Measurements from ENCODE around the gene KIF3B. TPM values are rescaled to one million over a fixed set of nuclear protein-coding genes. Genes with fewer than 3 reads are reported as not detected.

The KIF3B gene
- total and polyA plus RNA-seq, 2 of the 13 experiments (the other 11 are each of a cell fraction or from before 2014, with no cell fraction given): 23.6 to 28.8 TPM

- TF ChIP-seq, protein P1, sequence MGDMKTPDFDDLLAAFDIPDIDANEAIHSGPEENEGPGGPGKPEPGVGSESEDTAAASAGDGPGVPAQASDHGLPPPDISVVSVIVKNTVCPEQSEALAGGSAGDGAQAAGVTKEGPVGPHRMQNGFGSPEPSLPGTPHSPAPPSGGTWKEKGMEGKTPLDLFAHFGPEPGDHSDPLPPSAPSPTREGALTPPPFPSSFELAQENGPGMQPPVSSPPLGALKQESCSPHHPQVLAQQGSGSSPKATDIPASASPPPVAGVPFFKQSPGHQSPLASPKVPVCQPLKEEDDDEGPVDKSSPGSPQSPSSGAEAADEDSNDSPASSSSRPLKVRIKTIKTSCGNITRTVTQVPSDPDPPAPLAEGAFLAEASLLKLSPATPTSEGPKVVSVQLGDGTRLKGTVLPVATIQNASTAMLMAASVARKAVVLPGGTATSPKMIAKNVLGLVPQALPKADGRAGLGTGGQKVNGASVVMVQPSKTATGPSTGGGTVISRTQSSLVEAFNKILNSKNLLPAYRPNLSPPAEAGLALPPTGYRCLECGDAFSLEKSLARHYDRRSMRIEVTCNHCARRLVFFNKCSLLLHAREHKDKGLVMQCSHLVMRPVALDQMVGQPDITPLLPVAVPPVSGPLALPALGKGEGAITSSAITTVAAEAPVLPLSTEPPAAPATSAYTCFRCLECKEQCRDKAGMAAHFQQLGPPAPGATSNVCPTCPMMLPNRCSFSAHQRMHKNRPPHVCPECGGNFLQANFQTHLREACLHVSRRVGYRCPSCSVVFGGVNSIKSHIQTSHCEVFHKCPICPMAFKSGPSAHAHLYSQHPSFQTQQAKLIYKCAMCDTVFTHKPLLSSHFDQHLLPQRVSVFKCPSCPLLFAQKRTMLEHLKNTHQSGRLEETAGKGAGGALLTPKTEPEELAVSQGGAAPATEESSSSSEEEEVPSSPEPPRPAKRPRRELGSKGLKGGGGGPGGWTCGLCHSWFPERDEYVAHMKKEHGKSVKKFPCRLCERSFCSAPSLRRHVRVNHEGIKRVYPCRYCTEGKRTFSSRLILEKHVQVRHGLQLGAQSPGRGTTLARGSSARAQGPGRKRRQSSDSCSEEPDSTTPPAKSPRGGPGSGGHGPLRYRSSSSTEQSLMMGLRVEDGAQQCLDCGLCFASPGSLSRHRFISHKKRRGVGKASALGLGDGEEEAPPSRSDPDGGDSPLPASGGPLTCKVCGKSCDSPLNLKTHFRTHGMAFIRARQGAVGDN (CRISPR knock-in tag; IDR thresholded peaks at IDR 0.05): no peak
- TF ChIP-seq ZNF460 (CRISPR knock-in tag; IDR thresholded peaks at IDR 0.05; ENCODE audit: borderline replicate concordance) (peak; percentile 89), ZNF879 (CRISPR knock-in tag; IDR thresholded peaks at IDR 0.05) (no peak), ZNF652 (CRISPR knock-in tag; IDR thresholded peaks at IDR 0.05; ENCODE audit: borderline replicate concordance, low read depth) (peak; percentile 14; the same call in 1 of the 2 replicates), ZFP62 (CRISPR knock-in tag; IDR thresholded peaks at IDR 0.05) (no peak), ZNF878 (CRISPR knock-in tag; IDR thresholded peaks at IDR 0.05) (no peak), ZBTB7B (CRISPR knock-in tag; IDR thresholded peaks at IDR 0.05) (no peak), ZFP82 (CRISPR knock-in tag; IDR thresholded peaks at IDR 0.05; ENCODE audit: borderline replicate concordance) (no peak), AHR (CRISPR knock-in tag; IDR thresholded peaks at IDR 0.05) (no peak), ZNF263 (CRISPR knock-in tag; IDR thresholded peaks at IDR 0.05) (peak; percentile 56; the same call in 1 of the 2 replicates), ZNF17 (CRISPR knock-in tag; IDR thresholded peaks at IDR 0.05) (no peak), ZFP91 (CRISPR knock-in tag; IDR thresholded peaks at IDR 0.05; ENCODE audit: borderline replicate concordance) (no peak), RFXANK (CRISPR knock-in tag; IDR thresholded peaks at IDR 0.05) (0 out of 2 replicates have a peak, but pooled peaks have one; percentile 36), MTERF4 (CRISPR knock-in tag; IDR thresholded peaks at IDR 0.05) (no peak)
- TF ChIP-seq, protein P2, sequence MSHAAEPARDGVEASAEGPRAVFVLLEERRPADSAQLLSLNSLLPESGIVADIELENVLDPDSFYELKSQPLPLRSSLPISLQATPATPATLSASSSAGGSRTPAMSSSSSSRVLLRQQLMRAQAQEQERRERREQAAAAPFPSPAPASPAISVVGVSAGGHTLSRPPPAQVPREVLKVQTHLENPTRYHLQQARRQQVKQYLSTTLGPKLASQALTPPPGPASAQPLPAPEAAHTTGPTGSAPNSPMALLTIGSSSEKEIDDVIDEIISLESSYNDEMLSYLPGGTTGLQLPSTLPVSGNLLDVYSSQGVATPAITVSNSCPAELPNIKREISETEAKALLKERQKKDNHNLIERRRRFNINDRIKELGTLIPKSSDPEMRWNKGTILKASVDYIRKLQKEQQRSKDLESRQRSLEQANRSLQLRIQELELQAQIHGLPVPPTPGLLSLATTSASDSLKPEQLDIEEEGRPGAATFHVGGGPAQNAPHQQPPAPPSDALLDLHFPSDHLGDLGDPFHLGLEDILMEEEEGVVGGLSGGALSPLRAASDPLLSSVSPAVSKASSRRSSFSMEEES (CRISPR knock-in tag; IDR thresholded peaks at IDR 0.05): peak; percentile 53
- TF ChIP-seq, protein P3, sequence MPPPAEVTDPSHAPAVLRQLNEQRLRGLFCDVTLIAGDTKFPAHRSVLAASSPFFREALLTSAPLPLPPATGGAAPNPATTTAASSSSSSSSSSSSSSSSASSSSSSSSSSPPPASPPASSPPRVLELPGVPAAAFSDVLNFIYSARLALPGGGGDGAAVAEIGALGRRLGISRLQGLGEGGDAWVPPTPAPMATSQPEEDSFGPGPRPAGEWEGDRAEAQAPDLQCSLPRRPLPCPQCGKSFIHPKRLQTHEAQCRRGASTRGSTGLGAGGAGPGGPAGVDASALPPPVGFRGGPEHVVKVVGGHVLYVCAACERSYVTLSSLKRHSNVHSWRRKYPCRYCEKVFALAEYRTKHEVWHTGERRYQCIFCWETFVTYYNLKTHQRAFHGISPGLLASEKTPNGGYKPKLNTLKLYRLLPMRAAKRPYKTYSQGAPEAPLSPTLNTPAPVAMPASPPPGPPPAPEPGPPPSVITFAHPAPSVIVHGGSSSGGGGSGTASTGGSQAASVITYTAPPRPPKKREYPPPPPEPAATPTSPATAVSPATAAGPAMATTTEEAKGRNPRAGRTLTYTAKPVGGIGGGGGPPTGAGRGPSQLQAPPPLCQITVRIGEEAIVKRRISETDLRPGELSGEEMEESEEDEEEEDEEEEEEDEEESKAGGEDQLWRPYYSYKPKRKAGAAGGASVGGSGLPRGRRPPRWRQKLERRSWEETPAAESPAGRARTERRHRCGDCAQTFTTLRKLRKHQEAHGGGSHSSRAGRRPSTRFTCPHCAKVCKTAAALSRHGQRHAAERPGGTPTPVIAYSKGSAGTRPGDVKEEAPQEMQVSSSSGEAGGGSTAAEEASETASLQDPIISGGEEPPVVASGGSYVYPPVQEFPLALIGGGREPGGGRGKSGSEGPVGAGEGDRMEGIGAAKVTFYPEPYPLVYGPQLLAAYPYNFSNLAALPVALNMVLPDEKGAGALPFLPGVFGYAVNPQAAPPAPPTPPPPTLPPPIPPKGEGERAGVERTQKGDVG (CRISPR knock-in tag; IDR thresholded peaks at IDR 0.05; ENCODE audit: borderline replicate concordance): no peak
Measured at GRCh38 chr20:32263398-32263954, 14.0 kb upstream of the KIF3B start (continued).
